HG02938 (cell line): ENCODE measurements around the gene ABL1.

ENCODE experiments used
- ATAC-seq: cut with Tn5 transposase; IDR thresholded peaks from one replicate; pipeline ENCODE4 v1.9.1; 2021; ENCODE audit warnings: mild to moderate bottlenecking, moderate library complexity; ENCODE audit not compliant: unreplicated experiment

ABL1 gene

GRCh38 chr9:130914417-130915095 lies 79.5 kb downstream of the ABL1 start:
- ATAC-seq, result no peak

GRCh38 chr9:130915096-130915447 lies 80.0 kb downstream of the ABL1 start:
- no peak for ATAC-seq

GRCh38 chr9:130917168-130917960 lies 82.3 kb downstream of the ABL1 start:
- no peak for ATAC-seq

GRCh38 chr9:130918101-130918825 lies 83.2 kb downstream of the ABL1 start:
- ATAC-seq, result no peak

- ATAC-seq, result no peak
These were observed 83.9 kb downstream of the ABL1 start for GRCh38 chr9:130918826-130919558.

- ATAC-seq, result no peak
These were observed 84.6 kb downstream of the ABL1 start for GRCh38 chr9:130919559-130920145.

- no peak for ATAC-seq
These were observed 85.2 kb downstream of the ABL1 start for GRCh38 chr9:130920233-130920632.

- no peak for ATAC-seq
These were observed 85.8 kb downstream of the ABL1 start for GRCh38 chr9:130920762-130921299.

GRCh38 chr9:130921300-130921988 lies 86.4 kb downstream of the ABL1 start:
- ATAC-seq, result no peak

GRCh38 chr9:130921989-130922892 lies 87.2 kb downstream of the ABL1 start:
- ATAC-seq, result no peak

- ATAC-seq, result no peak
These were observed 88.0 kb downstream of the ABL1 start for GRCh38 chr9:130922893-130923610.

GRCh38 chr9:130923611-130924447 lies 88.8 kb downstream of the ABL1 start:
- ATAC-seq, result no peak

- no peak for ATAC-seq
These were observed 89.4 kb downstream of the ABL1 start for GRCh38 chr9:130924448-130924788.

GRCh38 chr9:130925050-130925678 lies 90.1 kb downstream of the ABL1 start:
- no peak for ATAC-seq

GRCh38 chr9:130927338-130927737 lies 92.3 kb downstream of the ABL1 start:
- no peak for ATAC-seq

- ATAC-seq, result no peak
These were observed 93.2 kb downstream of the ABL1 start for GRCh38 chr9:130927995-130928900.
